Nephron progenitor cell (in vitro differentiated cells): ENCODE data around the gene ECEL1.

Source experiments
- DNase-seq: peaks from one replicate; pipeline ENCODE4 v3.0.0; 2021
- H3K27ac Mint-ChIP-seq: 2 replicates; pipeline ENCODE4 v1.8.0; 2021; ENCODE audit warnings: mild to moderate bottlenecking, moderate library complexity, mixed read lengths
- H3K27me3 Mint-ChIP-seq: 2 replicates; pipeline ENCODE4 v1.8.0; 2021; ENCODE audit warnings: mild to moderate bottlenecking, low read depth, mixed read lengths; ENCODE audit not compliant: poor library complexity
- H3K36me3 Mint-ChIP-seq: 2 replicates; pipeline ENCODE4 v1.8.0; 2021; ENCODE audit warnings: low read depth, mixed read lengths
- H3K4me1 Mint-ChIP-seq: 2 replicates; pipeline ENCODE4 v1.8.0; 2021; ENCODE audit warnings: mixed read lengths
- H3K4me3 Mint-ChIP-seq: 2 replicates; pipeline ENCODE4 v1.8.0; 2021; ENCODE audit warnings: mild to moderate bottlenecking, moderate library complexity, mixed read lengths
- H3K9me3 Mint-ChIP-seq: 2 replicates; pipeline ENCODE4 v1.8.0; 2021; ENCODE audit warnings: mild to moderate bottlenecking, moderate library complexity, mixed read lengths
- CTCF ChIP-seq: fragments of 200-600 bp; sonication (generic); IDR thresholded peaks from 2 replicates; pipeline ENCODE4 v1.5.0; 2021; ENCODE audit warnings: antibody characterized with exemption

ECEL1 gene

GRCh38 chr2:232520489-232520888 is 32.9 kb upstream of the ECEL1 start:
- DNase-seq: no peak
- Mint-ChIP-seq H3K27ac (no peak overlapping the region), H3K36me3 (no peaks in the 10 kb centered on the region), H3K27me3 (peaks cover 73% of the 10 kb centered on the region), H3K4me3 (no peak overlapping the region), H3K9me3 (no peaks in the 10 kb centered on the region), H3K4me1 (peaks cover 45% of the 10 kb centered on the region)
- no peak for TF ChIP-seq CTCF

- TF ChIP-seq CTCF: no peak
- H3K9me3 Mint-ChIP-seq: no peaks in the 10 kb centered on the region
- H3K4me3 Mint-ChIP-seq: no peak within 1 kb of the TSS
- H3K27ac Mint-ChIP-seq: no peak within 1 kb of the TSS
- peaks cover 48% of the 10 kb centered on the region for H3K4me1 Mint-ChIP-seq
- no peaks in the 10 kb centered on the region for H3K36me3 Mint-ChIP-seq
- no peak for DNase-seq
- H3K27me3 Mint-ChIP-seq: peaks cover 80% of the 10 kb centered on the region
Observed at GRCh38 chr2:232519581-232520438, 32.2 kb upstream of the ECEL1 start, which contains the start of gene PRSS56. Gene PRSS56 (plus strand): TSS chr2:232520388. CDS start chr2:232520599, 211 bp downstream.

GRCh38 chr2:232518844-232519243 is 31.2 kb upstream of the ECEL1 start:
- Mint-ChIP-seq H3K27ac (no peak overlapping the region), H3K36me3 (no peaks in the 10 kb centered on the region), H3K4me3 (no peak overlapping the region), H3K4me1 (peaks cover 48% of the 10 kb centered on the region), H3K9me3 (no peaks in the 10 kb centered on the region), H3K27me3 (peaks cover 88% of the 10 kb centered on the region)
- TF ChIP-seq CTCF: no peak
- DNase-seq: no peak

GRCh38 chr2:232516551-232516950 is 28.9 kb upstream of the ECEL1 start:
- TF ChIP-seq CTCF: no peak
- H3K4me1 Mint-ChIP-seq: peaks cover 70% of the 10 kb centered on the region
- DNase-seq: no peak
- no peak overlapping the region for H3K27ac Mint-ChIP-seq
- no peak overlapping the region for H3K4me3 Mint-ChIP-seq
- no peaks in the 10 kb centered on the region for H3K36me3 Mint-ChIP-seq
- H3K27me3 Mint-ChIP-seq: peaks cover 81% of the 10 kb centered on the region
- no peaks in the 10 kb centered on the region for H3K9me3 Mint-ChIP-seq

GRCh38 chr2:232515639-232516038 is 28.0 kb upstream of the ECEL1 start:
- Mint-ChIP-seq H3K27me3 (peaks cover 74% of the 10 kb centered on the region), H3K36me3 (no peaks in the 10 kb centered on the region), H3K4me3 (no peak overlapping the region), H3K4me1 (peaks cover 76% of the 10 kb centered on the region), H3K27ac (no peak overlapping the region), H3K9me3 (no peaks in the 10 kb centered on the region)
- no peak for DNase-seq
- no peak for TF ChIP-seq CTCF

- no peak for TF ChIP-seq CTCF
- H3K36me3 Mint-ChIP-seq: no peaks in the 10 kb centered on the region
- no peaks in the 10 kb centered on the region for H3K9me3 Mint-ChIP-seq
- DNase-seq: no peak
- no peak overlapping the region for H3K27ac Mint-ChIP-seq
- H3K4me1 Mint-ChIP-seq: peaks cover 79% of the 10 kb centered on the region
- no peak overlapping the region for H3K4me3 Mint-ChIP-seq
- peaks cover 58% of the 10 kb centered on the region for H3K27me3 Mint-ChIP-seq
Observed at GRCh38 chr2:232513353-232513752, 25.7 kb upstream of the ECEL1 start.
